Measurements from ENCODE around the gene WDR20.
"Not testable (repeated sequence)": the region's sequence is repeated elsewhere in the genome, so short reads cannot be mapped to it uniquely, and the experiment has no call there.

Gene WDR20

DNA sequence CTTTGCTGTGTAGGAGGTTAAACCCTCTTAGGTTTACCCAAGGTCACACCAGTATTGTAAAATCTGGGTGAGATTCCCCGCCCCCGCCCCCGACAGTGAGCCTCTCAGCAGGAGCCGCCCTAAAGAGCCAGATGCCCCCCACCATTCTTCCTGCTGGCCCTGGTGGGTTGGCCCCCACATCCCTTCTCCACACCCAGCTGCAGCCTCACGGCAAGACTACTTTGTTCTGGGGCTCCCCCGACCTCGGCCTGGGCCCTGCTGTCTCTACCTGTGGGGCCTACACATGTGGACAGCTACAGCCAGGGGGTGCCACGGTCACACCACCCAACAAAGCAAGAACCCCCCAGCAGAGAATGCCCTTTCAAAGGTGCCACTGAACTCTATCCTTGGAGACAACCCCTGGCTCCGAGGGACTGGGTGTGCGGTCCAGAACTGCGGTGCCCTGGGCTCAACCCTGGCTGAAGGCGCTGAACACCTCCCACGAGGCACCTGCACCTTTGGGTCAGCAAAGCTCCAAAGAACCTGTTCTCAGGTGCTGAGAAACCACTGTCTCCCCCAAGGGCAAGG, 82.4 kb downstream of the WDR20 start:
- no peak for DNase-seq

DNA sequence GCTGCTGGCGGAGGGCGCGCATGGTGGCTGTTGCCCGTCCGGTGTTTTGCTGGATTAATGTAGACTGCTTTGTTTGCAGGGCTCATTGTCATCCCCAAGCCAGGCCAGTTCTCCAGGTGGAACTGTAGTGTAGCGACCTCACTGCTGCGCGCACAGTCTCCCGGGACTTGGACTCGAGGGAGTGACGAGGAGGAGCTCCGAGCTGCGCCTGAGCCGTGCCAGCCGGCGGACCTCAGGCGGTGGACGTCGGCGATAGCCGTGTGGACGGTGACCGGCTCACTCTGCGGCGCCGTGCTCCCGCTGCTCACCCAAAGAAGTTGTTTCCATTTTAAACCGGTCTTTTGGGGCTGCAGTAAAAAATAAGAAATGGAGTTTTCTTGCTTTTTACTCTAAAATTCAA, 83.1 kb downstream of the WDR20 start:
- no peak for DNase-seq

DNA sequence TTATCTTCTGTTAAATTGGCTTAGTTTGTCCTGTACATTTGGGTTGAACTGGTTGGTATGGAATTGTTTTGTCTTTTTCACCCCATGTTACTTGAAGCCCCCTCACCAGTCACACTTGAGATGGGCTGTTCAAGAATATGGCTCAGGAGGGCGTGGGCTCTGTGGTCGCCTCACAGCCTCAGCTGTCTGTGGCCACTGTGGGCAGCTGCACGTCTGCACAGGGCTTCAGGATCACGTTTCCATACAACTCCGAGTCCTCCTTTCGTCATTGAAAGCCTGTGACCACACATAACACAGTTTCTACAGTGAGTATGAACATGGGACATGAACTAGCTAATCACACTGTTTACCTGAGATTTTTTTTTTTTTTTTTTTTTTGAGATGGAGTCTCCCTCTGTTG, 84.0 kb downstream of the WDR20 start:
- DNase-seq, result no peak

DNA sequence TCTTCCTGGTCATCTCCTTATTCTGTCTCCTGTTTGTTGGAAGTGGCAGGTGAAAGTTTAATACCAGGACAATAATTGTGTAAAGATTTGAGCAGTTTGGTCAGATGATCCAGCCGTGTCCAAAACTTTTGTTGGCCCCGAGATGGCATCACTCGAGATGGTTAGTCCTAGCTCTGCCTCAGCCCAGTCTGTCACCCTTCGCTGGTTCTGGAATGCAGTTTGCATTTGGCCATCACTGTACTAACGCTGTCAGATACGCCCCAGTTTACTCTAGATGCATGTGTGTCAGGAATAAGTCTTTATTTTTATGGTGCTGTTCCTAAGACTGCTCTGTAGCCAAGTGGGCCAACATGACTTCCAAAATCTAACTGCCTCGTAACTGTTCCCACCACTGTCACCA, 85.7 kb downstream of the WDR20 start:
- no peak for DNase-seq

DNA sequence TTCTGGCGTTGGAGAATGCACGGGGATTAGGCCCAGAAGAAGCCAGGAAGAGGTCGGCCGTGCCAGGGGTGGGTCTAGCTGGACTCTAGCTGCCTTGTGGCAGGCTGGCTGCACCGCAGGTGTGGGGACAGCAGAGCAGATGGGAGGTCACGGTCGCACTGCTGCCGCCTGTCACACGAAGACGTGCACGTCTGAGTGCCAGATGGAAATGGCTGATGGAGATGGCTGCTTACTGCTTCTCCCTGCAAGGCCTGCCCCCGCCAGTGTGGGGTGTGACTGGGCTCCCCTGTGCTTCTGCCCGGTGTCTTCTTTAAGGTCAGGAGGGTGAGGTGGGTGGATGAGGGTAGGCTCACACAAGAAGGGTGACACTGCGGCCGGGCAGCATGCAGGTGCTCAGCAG, 86.2 kb downstream of the WDR20 start:
- DNase-seq, result no peak

DNA sequence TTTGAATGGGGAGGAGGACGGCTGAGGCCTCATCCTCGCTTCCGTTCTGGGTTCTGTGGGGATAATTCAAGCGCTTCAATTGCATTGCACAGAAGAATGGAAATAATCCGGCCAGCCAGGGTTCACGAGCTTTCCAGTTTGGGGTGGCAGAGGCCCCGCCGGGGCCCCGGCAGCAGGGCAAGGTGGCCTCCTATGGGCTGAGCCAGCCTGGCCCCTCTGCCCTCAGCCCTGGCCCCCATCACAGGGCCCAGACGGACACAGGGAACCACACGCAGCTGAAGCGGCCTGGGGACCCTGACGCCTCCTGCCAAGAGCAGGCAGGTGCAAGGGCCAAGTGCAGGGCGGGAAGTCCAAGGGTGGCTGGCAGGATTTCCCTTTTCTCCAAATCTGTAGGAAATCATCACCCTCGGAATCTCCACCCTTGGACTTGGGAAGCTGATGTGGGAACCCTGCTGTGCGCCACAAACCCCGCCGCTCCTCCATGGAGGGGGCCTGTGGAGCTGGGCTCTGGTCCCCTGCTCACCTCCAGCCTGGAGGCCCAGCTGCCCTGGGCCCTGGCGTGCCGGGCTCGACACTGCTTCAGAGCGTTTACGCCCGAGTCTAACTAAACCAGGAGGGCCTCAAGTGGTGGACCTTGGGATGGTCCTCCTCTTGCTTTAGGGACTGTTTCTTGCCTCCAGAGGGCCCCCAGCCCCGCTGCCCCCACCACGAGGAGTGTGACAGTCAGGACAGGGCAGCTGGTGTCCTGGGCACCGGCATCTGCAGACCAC, 86.8 kb downstream of the WDR20 start:
- no peak for DNase-seq

DNA sequence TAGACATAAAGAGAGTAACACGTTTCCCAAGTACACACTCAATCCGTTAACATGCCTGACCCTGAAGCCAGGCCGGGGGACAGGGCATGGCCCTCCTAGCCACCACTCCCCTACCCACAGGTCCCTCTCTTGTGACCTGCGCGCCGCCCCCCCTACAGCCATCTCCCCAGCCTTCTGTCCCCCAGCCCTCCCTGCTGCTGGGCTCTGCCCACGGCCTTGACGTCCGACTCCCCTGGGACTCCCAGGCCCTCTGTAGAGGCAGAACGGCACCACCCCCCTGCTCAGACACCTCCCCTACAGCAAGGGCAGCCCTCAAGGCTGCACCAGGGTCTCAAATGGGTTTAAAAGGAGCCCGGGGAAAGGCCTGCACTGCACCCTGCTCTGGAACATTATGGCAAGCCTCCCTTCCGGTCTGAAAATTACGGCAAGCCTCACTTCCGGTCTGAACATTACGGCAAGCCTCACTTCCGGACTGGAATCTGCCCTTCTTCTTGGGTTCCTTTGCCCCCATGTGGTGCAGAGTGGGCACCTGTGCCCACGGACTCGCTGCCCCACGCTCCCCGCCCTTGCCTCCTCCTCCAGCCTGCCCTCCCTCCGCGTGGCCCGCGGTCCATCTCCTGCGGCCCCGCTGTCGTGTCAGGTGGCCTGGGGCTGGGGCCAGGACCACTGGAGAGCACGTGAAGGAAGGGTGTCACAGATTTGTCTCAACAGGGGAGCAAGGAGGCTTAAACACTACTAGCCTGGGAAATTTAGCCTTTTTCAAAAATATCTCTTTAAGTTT, 87.7 kb downstream of the WDR20 start:
- DNase-seq, result no peak

DNA sequence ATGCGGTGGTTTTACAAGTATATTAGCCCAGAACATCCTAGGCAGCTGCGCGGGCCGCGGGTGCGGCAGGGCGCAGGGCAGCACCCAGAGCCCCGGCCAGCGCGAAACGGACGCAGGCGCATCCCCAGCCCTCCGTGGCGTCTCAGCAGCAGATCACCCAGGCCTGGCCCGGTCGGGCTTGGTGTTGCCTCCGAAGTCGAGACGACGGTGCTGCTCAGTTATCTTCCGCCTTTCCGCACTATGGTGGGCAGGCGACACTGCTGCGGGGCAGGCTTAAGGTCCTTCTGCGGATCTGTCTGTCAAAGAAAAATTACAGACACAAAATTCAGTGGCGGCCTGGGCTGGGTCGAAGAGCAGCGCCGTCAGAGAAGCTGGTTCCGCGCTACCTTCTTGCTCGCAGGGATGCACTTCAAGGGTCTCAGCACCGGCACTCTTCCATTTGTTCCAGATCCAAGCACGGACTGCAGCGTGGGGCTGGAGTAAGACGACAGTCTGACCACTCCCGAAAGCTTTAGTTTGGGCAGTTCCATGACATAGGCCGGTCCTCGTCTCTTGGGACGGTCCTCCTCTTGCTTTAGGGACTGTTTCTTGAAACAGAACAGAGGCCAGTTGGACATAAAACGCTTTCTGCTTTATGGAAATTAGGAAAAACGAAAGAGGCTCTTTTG, 89.5 kb downstream of the WDR20 start:
- DNase-seq, result no peak

DNA sequence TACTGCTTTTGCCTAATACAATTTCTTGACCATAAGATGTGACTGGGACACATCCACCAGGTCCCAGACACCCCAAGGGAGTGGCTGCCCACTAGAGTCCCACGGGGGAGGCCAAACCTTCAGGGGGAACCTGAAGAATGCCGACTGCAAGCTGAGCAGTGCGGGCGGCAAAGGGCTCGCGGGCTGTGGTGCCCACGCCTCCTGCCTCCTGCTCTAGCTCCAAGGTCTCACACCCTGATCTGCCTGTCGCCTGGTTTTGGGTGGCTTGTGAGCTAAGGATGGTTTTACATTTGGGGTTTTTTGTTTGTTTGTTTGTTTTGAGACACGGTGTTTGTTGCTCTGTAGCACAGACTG, 90.0 kb downstream of the WDR20 start:
- no peak for DNase-seq

DNA sequence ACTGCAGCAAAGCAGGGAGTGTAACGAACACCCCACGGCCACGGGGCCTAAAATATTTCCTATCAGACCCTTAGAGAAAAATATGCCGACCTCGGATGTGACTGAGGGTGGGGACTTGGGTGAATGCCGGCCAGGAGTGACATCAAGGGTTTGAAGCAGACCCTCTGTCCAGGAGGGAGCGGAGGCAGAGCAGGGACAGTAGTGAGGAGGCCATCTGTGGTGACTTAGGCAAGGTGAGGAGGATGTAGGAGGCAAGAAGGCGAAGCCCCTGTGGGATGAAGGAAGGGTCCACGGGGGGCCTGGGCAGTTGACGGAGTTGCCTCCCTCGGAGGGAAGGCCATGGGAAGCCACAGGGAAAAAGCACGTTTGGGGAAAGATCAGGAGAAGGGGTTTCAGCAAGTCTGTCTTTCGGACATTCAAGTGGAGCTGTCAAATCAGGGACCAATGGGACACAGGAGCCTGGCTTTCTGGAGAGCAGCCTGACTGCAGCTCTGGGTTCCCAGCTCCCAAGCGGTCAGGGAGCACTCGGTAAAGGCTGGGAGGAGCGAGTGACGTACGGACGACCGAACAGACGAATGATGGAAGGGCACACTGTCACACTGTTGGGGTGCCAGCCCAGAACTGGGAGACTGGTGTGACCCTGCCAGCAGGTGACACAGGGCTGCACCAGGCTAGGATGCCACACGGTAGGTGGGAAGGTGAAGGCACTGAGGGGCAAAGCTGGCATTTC, 90.9 kb downstream of the WDR20 start:
- no peak for DNase-seq

DNA sequence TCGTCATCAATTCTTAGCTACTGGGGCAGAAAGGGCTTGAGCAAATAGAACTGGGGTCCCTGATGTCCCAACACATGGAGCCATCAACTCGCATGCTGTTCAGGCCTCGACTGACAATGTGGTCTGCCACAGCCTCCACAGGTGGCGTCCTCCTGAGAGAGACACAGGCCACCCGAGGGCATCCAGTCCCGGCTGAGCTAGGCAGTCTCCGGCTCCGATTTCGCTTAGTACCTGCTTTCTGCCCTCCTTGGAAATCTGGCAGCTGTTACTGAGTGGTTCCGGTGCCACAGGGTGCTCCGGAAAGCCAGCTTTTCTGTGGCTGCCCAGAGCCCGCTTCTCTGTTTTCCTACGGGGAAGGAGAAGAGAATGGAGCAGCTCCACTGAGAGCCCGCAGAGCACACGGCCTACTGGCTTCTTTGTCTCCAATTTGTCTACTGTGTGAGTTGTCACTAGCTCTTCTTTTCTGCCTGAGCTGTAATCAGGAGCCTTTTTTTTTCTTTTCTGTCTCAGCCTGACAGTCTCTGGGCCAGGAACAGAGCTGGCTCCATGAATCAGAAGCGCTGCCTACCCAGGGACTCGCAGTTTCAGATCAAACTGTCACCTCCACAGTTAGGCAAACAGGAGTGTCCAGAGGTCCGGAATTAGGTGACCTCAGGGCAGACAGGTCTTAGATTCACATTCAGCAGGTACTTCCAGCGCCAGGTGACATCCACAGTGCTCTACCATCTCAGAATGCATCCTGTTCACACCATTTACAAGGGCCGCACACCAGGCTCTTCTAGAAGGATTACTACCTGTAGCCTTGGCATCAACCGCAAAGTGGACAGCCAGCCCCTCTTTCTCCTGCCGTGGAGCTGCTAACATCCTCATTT, 92.0 kb downstream of the WDR20 start:
- DNase-seq, result no peak

DNA sequence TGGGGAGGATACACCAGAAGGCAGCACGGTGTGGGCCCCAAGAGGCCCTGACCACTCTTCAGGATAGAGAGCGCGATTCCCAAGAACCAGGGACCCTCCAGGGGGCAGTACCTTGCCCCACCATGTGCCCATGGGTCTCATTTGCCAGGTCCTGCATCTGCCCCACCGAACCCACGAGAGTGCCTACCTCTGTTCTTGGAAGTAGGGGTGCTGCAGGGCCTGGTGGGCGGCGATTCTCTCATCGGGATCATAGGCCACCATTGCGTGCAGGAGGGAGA, 92.6 kb downstream of the WDR20 start:
- DNase-seq, result no peak

DNA sequence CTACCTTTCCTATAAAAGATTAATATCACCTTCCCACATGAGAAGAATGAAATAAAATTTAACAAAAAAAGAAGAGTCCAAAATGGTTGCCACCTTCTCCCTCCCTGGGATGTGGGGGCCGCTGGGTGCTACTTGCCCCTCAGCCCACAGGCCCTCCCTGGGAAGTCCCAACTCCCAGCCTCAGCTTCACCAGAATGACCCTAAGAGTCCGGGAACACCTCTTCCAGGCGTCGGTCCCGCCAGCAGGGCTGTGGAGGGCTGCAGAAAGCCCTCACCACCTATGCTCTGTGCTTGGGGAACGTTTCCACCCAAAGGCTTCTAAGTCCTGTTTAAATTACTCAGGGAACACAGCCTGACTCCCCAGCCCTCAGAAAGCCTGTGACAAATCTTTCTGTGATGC, 93.4 kb downstream of the WDR20 start:
- DNase-seq, result no peak

DNA sequence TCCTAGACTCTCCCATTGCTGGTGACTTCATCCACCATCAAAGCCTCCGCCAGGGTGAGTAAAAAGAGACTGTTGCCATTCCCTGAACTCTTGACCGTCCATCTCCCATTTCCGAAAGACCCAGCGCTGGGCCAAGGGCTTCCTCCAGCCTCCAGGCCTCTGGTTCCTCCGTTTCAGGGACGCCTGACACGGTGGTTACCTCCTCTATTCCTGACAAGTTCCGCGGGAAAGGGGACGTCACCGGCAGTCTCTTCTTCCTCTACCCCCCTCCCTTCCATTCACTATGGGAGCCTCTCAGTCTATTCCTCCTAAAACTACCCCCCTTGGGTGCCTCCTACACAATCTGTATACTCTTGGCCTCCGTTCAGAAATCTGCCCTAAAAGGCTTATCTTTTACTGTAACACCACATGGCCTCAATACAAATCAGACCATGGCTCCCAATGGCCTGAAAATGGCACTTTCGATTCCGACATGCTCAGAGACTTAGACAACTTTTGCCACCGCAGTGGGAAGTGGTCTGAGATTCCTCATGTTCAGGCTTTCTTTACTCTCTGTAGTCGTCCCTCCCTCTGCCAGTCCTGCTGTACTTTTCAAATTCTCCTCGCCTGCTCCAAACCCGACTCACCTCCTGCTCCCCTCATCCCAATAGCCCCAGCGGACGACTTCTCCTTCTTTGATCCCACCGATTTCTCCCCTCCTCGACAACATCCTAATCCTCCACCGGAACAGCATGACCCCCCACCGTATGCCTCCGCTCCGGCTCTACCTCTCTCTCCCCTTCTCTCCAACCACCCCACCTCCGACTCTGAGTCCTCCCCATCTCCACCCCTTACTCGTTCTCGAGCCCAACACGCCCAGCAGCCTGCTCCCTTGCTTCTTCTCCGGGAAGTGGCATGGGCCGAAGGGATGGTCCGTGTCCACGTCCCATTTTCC, 94.9 kb downstream of the WDR20 start:
- DNase-seq, result peak; percentile 49

DNA sequence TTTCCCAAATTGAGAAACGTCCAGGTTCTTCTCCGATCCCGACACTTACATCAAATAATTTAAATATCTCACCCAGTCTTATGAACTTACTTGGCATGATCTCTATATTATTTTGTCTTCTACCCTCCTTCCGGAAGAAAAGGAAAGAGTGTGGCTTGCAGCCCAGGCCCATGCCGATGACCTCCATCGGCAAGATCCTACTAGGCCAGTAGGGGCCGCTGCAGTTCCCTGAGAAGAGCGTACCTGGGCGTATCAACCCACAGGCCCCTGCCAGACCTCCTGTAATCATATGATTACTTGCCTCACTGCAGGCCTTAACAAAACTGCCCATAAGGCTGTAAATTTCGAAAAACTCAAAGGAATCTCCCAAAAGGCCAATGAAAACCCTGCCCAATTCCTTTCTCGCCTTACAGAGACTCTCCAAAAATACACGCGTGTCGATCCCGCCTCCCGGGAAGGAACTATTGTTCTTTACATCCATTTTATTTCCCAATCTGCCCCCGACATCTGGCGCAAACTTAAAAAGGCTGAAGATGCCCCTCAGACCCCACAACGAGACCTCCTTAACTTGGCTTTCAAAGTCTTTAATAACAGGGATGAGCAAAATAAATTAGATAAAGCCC, 95.7 kb downstream of the WDR20 start:
- peak; percentile 87 for DNase-seq

DNA sequence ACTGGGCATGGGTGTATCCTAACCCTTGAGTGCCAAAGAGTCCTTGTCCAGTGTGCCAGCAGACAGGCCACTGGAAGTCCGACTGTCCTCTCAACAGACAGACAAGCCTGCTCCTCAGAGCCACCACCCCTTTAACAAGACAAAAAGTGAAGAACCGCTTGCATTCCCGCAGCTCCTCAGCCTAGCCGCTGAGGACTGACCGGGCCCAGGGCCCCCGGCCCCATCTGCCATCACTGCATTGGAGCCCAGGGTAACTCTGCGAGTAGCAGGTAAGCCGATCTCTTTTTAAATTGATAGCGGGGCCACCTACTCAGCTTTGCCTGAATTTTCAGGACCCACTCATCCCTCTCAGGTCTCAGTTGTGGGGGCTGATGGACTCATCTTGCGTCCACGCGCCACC, 96.3 kb downstream of the WDR20 start:
- no peak for DNase-seq

DNA sequence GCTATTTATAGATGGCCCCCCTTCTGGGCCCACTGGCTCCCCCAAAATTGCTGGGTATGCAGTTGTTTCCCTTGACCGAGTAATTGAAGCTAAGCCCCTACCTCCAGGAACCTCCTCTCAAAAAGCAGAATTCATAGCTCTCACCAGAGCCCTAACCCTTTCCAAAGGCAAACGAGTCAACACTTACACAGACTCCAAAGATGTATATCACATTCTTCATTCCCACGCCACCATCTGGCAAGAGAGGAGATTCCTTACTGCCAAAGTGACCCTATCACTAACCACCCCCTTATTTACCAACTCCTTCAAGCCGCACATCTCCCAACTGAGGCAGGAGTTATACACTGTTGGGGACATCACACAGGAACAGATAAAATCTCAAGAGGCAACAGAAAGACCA, 98.4 kb downstream of the WDR20 start:
- no peak for DNase-seq

DNA sequence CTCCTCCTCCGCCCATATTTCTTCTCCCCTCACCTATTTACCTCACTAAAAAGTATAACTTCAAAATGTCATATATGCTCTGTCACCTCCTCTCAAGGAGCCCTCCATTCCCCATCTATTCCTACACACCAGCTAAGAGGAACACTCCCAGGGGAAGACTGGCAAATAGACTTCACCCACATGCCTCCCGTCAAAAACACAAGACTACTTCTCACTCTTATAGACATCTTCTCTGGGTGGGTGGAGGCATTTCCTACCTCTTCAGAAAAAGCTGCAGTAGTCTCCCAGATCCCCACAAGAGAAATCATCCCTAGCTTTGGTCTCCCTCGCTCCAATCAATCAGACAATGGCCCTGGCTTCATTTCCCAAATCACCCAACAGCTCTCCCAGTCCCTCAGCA, 99.1 kb downstream of the WDR20 start:
- DNase-seq, result no peak

DNA sequence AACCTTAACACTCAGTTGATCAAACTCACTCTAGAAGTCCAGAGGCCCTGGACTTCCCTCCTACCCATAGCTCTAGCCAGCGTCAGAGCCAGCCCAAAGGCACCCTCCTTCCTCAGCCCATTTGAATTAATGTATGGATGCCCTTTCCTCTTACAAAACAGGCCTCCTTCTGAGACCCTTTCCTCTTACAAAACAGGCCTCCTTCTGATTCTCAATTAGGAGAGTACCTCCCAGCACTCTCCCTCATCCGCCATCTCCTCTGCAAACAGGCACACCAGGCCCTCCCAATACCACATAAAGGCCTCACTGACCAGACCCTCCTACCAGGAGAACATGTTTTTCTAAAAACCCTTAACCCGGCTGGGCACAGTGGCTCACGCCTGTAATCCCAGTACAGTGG, 99.5 kb downstream of the WDR20 start:
- no peak for DNase-seq

DNA sequence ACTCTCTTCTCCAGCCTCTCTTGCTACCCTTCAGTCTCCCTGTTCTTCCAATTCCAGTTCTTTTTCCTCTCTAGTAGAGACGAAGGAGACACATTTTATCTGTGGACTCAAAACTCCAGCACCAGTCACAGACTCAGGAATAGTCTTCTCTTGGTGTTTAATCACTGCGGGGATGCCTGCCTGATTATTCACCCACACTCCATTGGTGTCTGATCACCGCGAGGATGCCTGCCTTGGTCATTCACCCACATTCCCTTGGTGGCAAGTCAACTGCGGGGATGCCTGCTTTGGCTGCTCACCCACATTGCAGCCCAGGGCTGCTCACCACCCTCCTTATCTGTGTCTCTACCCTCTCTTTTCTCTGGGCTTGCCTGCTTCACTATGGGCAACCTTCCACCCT, 100.8 kb downstream of the WDR20 start:
- not testable (repeated sequence) for DNase-seq

DNA sequence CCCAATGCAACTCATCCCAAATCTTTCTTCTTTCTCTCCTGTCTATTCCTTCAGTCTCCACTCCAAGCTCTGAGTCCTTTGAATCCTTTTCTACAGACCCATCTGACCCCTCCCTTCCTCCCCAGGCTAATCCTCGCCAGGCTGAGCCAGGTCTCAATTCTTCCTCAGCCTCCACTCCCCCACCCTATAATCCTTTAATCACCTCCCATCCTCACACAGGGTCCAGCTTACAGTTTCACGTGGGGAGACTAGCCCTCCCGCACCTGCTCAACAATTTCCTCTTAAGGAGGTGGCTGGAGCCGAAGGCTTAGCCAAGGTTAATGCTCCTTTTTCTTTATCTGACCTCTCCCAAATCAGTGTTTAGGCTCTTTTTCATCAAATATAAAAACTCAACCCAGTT, 101.5 kb downstream of the WDR20 start:
- DNase-seq, result no peak

Data from hematopoietic multipotent progenitor cell treated with erythropoietin and hydrocortisone succinate and interleukin-3 and kit ligand, for 8 days (in vitro differentiated cells).